Mesendoderm (in vitro differentiated cells): ENCODE data around the gene SERPINA1.

ENCODE experiments used
- DNase-seq: peaks from one replicate; pipeline ENCODE4 v3.0.0; 2013
- H2AK5ac ChIP-seq: 2 replicates; pipeline ENCODE4 v1.6.1; 2013; ENCODE audit warnings: low read length, inconsistent platforms
- H2BK120ac ChIP-seq: 2 replicates; pipeline ENCODE4 v1.6.1; 2013; ENCODE audit warnings: low read depth, mild to moderate bottlenecking, low read length, moderate library complexity, mixed read lengths
- H2BK15ac ChIP-seq: replicated peaks from 2 replicates; pipeline ENCODE4 v1.6.1; 2013; ENCODE audit warnings: low read depth, mild to moderate bottlenecking, moderate library complexity
- H2BK5ac ChIP-seq: 2 replicates; pipeline ENCODE4 v1.6.1; 2013; ENCODE audit warnings: low read length, inconsistent platforms
- H3K18ac ChIP-seq: 2 replicates; pipeline ENCODE4 v1.6.1; 2013; ENCODE audit warnings: mild to moderate bottlenecking, low read length, mixed read lengths
- H3K23ac ChIP-seq: one replicate; pipeline ENCODE4 v1.6.1; 2013; ENCODE audit warnings: low read length
- H3K27ac ChIP-seq: 2 replicates; pipeline ENCODE4 v1.5.1; 2013; ENCODE audit warnings: low read depth, mild to moderate bottlenecking, inconsistent platforms, low read length, moderate library complexity
- H3K27me3 ChIP-seq: 2 replicates; pipeline ENCODE4 v1.6.1; 2013; ENCODE audit warnings: low read length, control low read depth, mild to moderate bottlenecking, inconsistent platforms; ENCODE audit not compliant: insufficient read depth, poor library complexity
- H3K36me3 ChIP-seq: 2 replicates; pipeline ENCODE4 v1.6.1; 2013; ENCODE audit warnings: low read length, inconsistent platforms; ENCODE audit not compliant: control insufficient read depth, insufficient read depth
- H3K4ac ChIP-seq: one replicate; pipeline ENCODE4 v1.6.1; 2013; ENCODE audit warnings: low read depth, mild to moderate bottlenecking, low read length, moderate library complexity
- H3K4me1 ChIP-seq: 2 replicates; pipeline ENCODE4 v1.6.1; 2013; ENCODE audit warnings: low read depth, low read length, inconsistent platforms; ENCODE audit not compliant: control insufficient read depth
- H3K4me2 ChIP-seq: 2 replicates; pipeline ENCODE4 v1.6.1; 2013; ENCODE audit warnings: low read length
- H3K4me3 ChIP-seq: 2 replicates; pipeline ENCODE4 v1.5.1; 2013; ENCODE audit warnings: mild to moderate bottlenecking, low read length
- H3K56ac ChIP-seq: one replicate; pipeline ENCODE4 v1.6.1; 2013; ENCODE audit warnings: low read length
- H3K79me1 ChIP-seq: 2 replicates; pipeline ENCODE4 v1.6.1; 2013; ENCODE audit warnings: low read length, inconsistent platforms
- H3K79me2 ChIP-seq: 2 replicates; pipeline ENCODE4 v1.6.1; 2013; ENCODE audit warnings: mild to moderate bottlenecking, low read length; ENCODE audit not compliant: control insufficient read depth, insufficient read depth
- H3K9ac ChIP-seq: 2 replicates; pipeline ENCODE4 v1.6.1; 2013; ENCODE audit warnings: low read length, inconsistent platforms
- H4K5ac ChIP-seq: one replicate; pipeline ENCODE4 v1.6.1; 2013; ENCODE audit warnings: low read length
- H4K8ac ChIP-seq: one replicate; pipeline ENCODE4 v1.6.1; 2013; ENCODE audit warnings: low read depth, mild to moderate bottlenecking, control low read depth, low read length, moderate library complexity
- WGBS: extraction: QIAGEN DNeasy Blood & Tissue Kit; methylation state at CpG from one replicate; pipeline ENCODE4 v1.1.7; 2013; ENCODE audit warnings: low lambda C conversion rate, missing lambda C conversion rate; ENCODE audit not compliant: insufficient coverage; ENCODE audit errors: extremely low coverage; 5-methylcytosine and 5-hydroxymethylcytosine counted together

SERPINA1 gene

DNA sequence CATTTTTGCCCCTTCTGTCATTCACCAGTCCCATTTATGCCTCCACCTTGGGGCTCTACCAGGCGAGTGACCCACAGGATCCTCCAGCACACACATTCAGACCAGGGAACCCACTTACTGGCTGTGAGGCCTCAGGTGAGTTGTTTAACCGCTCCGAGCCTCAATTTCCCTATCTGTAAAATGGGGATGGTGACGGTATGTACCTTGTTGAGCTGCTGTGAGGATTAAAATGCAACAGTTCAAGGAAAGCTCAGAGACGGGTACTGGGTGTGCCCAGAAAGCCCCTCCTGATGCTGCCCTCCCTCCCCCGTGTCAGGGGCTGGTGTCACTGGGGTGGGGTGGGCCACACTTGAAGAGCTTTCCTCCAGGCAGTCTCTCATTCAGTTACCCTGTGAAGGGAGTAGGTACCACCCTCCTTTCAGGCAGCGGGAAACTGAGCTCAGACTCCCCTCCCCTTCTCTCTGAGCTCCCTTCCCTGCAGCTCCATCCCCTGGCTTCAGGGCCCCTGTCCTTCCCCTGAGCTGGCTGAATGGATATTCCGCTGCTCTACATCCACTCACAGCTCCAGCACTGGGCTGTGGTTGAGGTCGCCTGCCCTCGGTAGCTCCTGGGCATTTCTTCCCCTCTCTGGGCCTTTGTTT is 1.4 kb upstream of the SERPINA1 start:
- H3K9ac ChIP-seq: no peak overlapping the region
- no peak overlapping the region for H2BK15ac ChIP-seq
- no peaks in the 10 kb centered on the region for H3K36me3 ChIP-seq
- no peak overlapping the region for H4K8ac ChIP-seq
- no peaks in the 10 kb centered on the region for H3K79me2 ChIP-seq
- H3K4me1 ChIP-seq: no peaks in the 10 kb centered on the region
- H3K79me1 ChIP-seq: no peaks in the 10 kb centered on the region
- no peak overlapping the region for H3K18ac ChIP-seq
- no peak overlapping the region for H3K4ac ChIP-seq
- H3K27me3 ChIP-seq: no peaks in the 10 kb centered on the region
- no peak overlapping the region for H2AK5ac ChIP-seq
- WGBS: no CpG with 5 or more reads among the region's 10 CpGs
- no peak overlapping the region for H3K4me2 ChIP-seq
- no peak for DNase-seq
- no peak overlapping the region for H3K56ac ChIP-seq
- H2BK120ac ChIP-seq: no peak overlapping the region
- no peak overlapping the region for H3K27ac ChIP-seq
- no peak overlapping the region for H3K23ac ChIP-seq
- no peak overlapping the region for H2BK5ac ChIP-seq
- H3K4me3 ChIP-seq: no peak overlapping the region
- H4K5ac ChIP-seq: no peak overlapping the region

DNA sequence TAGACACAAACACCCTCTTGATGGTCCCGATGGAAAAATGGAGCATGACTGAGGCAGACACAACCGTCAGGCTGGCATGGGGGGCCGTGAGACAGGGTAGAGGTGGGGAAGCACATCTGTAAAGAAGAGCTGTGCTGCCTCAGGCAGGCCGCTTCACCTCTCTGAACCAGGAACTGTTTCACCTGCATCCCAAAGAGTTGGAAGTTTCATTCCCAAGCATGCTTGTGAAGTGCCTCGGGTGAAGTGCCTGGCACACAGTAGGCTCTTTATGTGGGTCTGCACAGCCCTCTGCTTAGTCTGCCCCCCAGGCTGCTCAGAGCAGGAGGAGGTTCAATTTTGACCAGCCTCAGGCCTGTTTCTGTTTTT is 685 bp upstream of the SERPINA1 start:
- Histone ChIP-seq H2BK120ac (no peak overlapping the region), H3K9ac (no peak overlapping the region), H3K56ac (no peak overlapping the region), H3K4me1 (no peaks in the 10 kb centered on the region), H2BK15ac (no peak overlapping the region), H2BK5ac (no peak overlapping the region), H3K18ac (no peak overlapping the region), H3K27me3 (no peaks in the 10 kb centered on the region), H2AK5ac (no peak overlapping the region), H3K36me3 (no peaks in the 10 kb centered on the region), H4K5ac (no peak overlapping the region), H3K79me2 (no peaks in the 10 kb centered on the region), H3K27ac (no peak overlapping the region), H3K4ac (no peak overlapping the region), H3K23ac (no peak overlapping the region), H3K4me2 (no peak overlapping the region), H3K79me1 (no peaks in the 10 kb centered on the region), H3K4me3 (no peak overlapping the region), H4K8ac (no peak overlapping the region)
- no CpG with 5 or more reads among the region's 5 CpGs for WGBS
- no peak for DNase-seq

DNA sequence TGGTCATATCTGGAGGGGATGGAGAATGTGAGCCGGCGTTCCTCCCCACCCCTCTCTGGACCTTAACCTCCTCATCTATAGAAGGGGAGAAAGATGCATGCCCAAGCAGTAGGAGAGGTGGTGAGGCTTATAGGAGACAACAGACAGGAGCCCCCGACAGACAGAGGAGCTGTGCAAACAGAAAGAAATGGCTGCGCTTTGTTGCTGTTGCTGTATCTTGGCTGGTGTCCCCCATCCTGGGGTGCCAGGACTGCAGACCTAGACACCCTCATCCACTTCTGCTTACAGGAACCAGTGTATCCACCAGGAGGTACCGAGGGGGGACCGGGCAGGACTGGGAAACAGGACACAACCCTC is 397 bp downstream of the SERPINA1 start:
- no peaks in the 10 kb centered on the region for H3K79me1 ChIP-seq
- no peak overlapping the region for H3K4me3 ChIP-seq
- H3K4me1 ChIP-seq: no peaks in the 10 kb centered on the region
- no peak overlapping the region for H2BK5ac ChIP-seq
- no peaks in the 10 kb centered on the region for H3K79me2 ChIP-seq
- no peak overlapping the region for H2AK5ac ChIP-seq
- no peak overlapping the region for H3K9ac ChIP-seq
- H3K4ac ChIP-seq: no peak overlapping the region
- no peaks in the 10 kb centered on the region for H3K27me3 ChIP-seq
- no peak overlapping the region for H3K23ac ChIP-seq
- no peak overlapping the region for H2BK120ac ChIP-seq
- DNase-seq: no peak
- no peak overlapping the region for H4K5ac ChIP-seq
- H3K4me2 ChIP-seq: no peak overlapping the region
- H3K18ac ChIP-seq: no peak overlapping the region
- no peak overlapping the region for H3K56ac ChIP-seq
- no peak overlapping the region for H2BK15ac ChIP-seq
- no peaks in the 10 kb centered on the region for H3K36me3 ChIP-seq
- WGBS: no CpG with 5 or more reads among the region's 6 CpGs
- H3K27ac ChIP-seq: no peak overlapping the region
- H4K8ac ChIP-seq: no peak overlapping the region

DNA sequence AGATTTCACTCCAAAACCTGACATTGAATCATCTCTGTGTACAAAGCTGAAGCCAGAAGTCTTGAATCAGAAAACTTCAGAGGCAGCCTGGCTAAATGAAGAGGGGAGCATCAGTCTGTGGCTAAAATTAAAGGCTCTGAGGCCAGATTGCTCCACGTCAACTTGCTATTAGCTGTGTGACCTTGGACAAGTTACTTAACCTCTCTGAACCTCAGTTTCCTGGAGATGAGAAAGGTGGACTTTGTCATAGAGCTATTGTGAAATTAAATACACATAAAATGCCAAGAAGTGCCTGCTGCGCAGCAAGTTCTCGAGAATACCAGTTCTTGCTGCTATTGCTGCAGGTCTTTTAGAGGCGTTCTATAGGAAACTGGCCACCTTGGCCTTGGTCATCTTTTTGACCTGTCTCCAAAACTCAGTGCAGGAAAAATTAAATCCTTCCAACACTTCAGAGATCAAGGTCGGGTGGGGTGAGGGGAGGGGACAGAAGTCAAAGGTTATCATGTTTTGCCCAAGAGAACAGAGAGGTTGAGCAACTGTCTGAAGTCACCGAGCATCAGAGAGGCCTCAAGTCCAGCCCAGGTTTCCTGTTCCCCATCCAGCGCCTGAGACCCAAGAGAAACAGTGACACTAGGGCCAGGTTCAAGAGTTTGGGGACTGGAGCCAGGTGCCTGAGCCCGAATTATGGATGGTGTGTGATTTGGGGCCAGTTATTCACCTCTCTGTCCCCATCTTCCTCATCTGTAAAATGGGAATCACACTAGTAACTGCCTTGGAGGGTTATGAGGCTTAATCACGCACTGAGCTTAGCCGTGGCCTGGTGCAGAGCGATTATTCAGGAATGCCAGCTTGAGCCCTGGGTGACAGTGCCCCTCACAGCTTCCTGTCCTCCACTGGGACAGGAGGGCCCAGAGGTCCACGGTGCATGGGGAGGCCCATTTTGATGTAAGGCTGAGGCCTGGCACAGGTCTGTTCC is 1.1 kb downstream of the SERPINA1 start:
- H3K9ac ChIP-seq: no peak overlapping the region
- no peaks in the 10 kb centered on the region for H3K79me2 ChIP-seq
- no peak overlapping the region for H3K18ac ChIP-seq
- H3K4me3 ChIP-seq: no peak overlapping the region
- H3K4ac ChIP-seq: no peak overlapping the region
- no peaks in the 10 kb centered on the region for H3K36me3 ChIP-seq
- H3K4me2 ChIP-seq: no peak overlapping the region
- no peaks in the 10 kb centered on the region for H3K27me3 ChIP-seq
- no peak overlapping the region for H2BK5ac ChIP-seq
- no peak overlapping the region for H2BK15ac ChIP-seq
- DNase-seq: no peak
- H4K8ac ChIP-seq: no peak overlapping the region
- H4K5ac ChIP-seq: no peak overlapping the region
- H3K56ac ChIP-seq: no peak overlapping the region
- no peak overlapping the region for H3K23ac ChIP-seq
- WGBS: no CpG with 5 or more reads among the region's 12 CpGs
- no peak overlapping the region for H2AK5ac ChIP-seq
- no peak overlapping the region for H2BK120ac ChIP-seq
- no peaks in the 10 kb centered on the region for H3K79me1 ChIP-seq
- H3K27ac ChIP-seq: no peak overlapping the region
- H3K4me1 ChIP-seq: no peaks in the 10 kb centered on the region

DNA sequence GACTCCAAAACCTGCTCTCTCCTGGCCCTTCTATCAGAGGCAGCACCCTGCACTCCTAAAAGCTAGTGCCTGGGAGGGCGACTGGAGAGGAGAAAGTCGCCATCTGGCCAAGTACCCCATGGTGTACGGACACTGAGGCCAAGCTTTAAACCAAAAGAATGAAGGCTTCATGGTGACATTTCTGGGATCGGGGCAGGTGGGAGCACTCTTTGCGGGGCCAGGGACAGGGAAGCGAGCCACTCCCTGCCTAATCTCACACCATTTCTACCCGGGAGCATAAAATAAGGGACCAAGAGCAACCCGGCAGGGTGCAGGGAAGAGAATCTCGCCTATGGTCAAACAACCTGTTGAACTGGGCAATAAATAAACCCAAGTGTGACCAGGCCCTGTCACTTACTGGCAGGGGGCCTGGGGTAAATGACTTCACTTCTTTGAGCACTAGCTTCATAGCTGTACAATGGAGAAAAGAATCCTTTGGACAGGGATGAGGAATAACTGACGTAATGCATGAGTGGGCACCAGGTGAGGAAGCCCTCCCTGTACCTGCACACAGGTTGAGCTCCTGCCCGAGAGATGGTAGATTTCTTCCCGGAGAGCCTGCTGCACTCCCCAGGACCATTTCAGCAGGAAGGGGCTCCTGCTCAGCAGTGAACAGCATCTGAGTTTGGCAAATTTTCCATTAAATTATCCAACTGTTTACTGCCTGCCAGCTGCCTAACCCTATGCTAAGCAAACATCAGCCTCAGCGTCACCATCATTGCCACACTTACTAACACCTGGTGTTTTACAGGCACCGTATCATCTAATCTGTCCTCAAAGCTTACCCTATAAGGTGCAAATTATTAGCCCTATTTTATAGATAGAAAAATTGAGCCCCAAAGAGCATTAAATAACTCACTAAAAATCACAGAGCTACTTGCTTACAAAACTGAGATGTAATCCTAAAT is 2.0 kb downstream of the SERPINA1 start:
- no peaks in the 10 kb centered on the region for H3K36me3 ChIP-seq
- no peak overlapping the region for H3K23ac ChIP-seq
- no peak overlapping the region for H4K8ac ChIP-seq
- H2BK5ac ChIP-seq: no peak overlapping the region
- H3K79me1 ChIP-seq: no peaks in the 10 kb centered on the region
- H3K4me1 ChIP-seq: no peaks in the 10 kb centered on the region
- H3K18ac ChIP-seq: no peak overlapping the region
- H3K4ac ChIP-seq: no peak overlapping the region
- no peak overlapping the region for H3K4me3 ChIP-seq
- WGBS: no CpG with 5 or more reads among the region's 14 CpGs
- no peak overlapping the region for H3K4me2 ChIP-seq
- H3K56ac ChIP-seq: no peak overlapping the region
- no peak overlapping the region for H3K9ac ChIP-seq
- no peaks in the 10 kb centered on the region for H3K79me2 ChIP-seq
- no peak for DNase-seq
- no peak overlapping the region for H2BK120ac ChIP-seq
- no peaks in the 10 kb centered on the region for H3K27me3 ChIP-seq
- H2AK5ac ChIP-seq: no peak overlapping the region
- no peak overlapping the region for H4K5ac ChIP-seq
- no peak overlapping the region for H2BK15ac ChIP-seq
- H3K27ac ChIP-seq: no peak overlapping the region
